GM18526 (cell line): ENCODE measurements around the gene ZBTB22.

Experiments used
- POLR2A ChIP-seq: IDR thresholded peaks from 3 replicates; pipeline ENCODE4 v1.6.1; 2011; ENCODE audit not compliant: insufficient read length; ENCODE audit errors: extremely low read depth

ZBTB22 gene

DNA sequence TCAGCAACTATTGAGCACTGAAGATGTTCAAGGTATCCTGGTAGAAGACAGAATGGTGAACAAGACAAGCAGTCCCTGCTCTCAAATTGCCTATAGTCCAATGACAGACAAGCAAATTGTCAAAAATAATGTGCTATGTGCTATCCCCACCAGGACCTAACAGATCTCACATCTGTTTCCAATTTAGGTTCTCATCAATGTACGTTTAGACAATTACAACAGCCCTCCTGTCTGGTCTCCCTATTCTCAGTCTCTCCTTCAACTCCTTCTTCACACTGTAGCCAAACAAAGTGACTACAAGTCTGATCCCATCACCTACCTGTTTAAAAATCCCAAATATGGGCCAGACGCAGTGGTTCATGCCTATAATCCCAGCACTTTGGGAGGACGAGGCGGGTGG, 11.2 kb downstream of the ZBTB22 start:
- TF ChIP-seq POLR2A, result no peak

DNA sequence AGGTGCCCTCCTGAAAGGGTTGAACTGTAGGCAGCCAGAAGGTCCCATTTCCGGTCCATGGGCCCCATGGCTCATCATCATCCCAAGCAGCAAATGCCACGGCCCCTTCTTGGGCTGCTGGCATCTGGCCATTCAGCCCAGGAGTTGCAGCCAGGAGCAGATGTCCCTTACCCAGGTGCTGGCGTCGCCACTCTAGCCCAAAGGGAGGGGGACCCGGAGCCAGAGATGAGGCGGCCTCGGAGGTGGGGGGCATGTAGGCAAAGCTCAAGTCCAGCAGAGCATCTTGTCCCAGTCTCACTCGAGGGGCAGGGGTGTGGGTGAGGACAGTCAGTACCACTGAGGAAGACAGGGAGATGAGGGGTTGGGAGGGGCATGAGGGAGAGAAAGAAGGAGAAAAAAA, 12.5 kb downstream of the ZBTB22 start:
- no peak for TF ChIP-seq POLR2A

DNA sequence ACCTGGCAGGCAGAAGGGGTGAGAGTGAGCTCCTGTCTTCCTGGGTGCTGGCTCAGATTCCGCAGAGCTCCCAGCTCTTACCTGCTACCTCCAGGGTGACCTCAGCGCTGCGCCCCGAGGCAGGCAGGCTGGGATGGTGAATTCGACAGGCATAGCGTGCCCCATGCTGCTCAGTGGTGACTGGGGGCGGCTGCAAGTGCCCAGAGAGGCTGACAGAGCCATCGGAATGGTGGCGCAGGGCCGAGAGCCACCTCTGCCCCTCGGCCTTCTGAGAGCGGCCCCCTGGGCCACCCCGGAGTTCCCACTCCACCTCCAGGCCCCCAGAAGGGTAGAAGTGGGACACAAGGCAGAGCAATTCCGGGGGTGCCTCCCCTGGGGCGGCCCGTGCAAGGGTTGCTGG, 13.3 kb downstream of the ZBTB22 start:
- no peak for TF ChIP-seq POLR2A

DNA sequence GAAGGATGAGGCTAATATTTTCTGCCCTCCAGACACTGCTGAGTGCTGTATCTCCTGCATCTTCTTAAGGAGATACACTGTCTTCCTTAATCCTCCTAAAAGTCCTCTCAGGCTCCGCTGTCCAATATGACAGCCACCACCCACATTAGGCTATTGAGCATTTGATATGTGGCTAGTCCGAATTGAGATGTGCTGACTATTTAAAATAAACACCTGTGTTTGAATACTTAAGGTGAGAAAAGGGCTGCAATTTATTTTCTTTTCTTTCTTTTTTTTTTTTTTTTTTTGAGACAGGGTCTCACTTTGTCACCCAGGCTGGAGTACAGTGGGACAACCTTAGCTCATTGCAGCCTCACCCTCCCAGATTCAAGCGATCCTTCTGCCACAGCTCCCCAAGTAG, 15.7 kb downstream of the ZBTB22 start:
- TF ChIP-seq POLR2A, result no peak

DNA sequence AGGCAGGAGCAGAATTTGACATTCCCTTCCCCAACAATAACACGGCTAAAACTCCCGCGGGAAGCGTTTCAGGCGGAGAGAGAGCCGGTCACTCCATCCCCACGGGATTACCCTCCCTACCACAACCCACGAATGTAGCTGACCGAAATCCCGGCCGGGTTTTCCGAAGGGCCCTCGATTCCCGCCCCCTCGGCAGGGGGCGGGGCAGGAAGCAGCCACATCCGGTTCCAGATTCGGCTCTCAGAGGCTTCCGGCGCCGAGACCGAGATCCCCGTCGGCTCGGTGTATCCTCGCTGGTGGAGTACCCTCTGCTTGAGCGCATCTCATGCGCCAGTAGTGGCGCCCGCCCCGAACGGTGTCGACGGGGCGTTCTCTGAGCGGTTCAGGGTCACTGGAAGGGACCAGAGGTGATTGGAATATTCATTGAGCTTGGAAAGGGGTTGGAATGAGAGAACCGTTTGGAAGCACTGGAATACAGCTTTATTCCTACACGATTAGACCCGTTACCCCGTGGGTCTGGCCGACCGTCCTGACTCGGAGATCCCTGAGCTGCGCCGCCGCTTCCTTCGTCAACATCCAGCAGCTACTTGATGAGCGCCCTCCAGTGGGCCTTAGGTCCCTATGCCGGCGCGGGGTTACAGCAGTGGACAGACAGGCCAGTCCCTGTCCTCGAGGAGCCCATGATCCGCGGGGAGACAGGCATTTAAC, 18.2 kb downstream of the ZBTB22 start:
- peak; percentile 85 for TF ChIP-seq POLR2A

DNA sequence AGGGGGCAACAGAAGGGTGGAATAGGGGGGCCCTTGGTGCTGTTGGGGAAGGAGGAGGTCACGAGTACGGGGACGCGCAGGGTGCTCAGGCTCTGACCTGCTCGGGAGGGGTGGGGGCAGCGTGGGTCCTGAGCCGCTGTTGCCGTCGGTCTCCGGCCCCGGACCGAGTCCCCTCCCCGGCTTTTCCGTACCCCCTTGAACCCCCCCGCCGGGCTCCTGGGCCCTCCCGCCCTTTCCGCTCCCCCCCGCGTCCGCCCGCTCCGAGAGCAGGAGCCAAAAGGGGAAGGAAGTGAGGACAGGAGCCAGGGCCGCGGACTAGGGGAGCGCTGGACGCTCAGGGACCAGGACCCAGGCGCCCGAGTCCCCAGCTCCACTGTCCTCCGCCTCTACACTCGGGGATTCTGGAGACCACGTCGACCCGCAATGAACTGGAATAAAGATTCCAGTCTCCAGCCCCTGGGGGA, 18.7 kb downstream of the ZBTB22 start, which contains the start of gene RGL2:
RGL2 (minus strand) TSS at position 170 of the 464 bp plus-strand sequence. CDS start 332 bp downstream, outside the sequence.
- TF ChIP-seq POLR2A, result no peak

DNA sequence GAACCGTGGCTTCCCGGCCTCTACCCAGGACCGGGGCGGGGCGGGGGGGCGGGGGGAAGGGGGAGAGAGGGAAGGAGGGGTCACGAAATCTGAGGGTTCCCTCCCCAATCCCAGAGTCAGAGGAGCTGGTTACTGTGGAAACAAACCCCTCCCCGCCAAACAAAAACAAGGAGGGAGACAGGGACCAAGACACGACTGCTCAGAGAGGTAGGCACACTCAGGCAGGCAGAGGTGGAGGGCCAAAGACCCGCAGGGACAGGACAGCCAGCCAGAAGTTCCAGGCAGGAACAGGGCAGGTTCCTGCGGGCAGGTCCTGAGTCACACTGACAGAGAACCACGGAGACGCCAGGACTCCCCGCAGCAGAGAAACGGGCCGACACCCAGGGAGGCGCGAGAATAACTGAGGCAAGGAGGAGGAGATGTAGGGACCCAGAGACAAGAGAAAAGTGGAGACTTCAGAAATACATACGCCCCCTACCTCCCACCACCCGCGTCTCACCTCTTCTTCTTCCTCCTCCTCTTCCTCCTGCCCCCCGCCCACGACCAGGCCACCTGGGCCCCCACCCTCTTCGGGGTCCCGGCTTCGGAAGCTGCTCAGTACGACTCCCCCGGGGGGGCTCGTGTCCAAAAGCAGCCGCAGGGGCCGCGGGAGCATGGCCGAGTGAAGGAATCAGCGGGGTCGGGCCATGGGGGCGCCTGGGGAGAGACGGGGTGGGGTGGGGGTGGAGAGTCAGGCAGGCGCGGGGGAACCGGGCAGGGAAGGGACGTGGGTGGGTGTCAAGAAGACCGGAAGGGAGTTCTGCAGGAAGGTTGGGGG, 19.4 kb downstream of the ZBTB22 start:
- no peak for TF ChIP-seq POLR2A

DNA sequence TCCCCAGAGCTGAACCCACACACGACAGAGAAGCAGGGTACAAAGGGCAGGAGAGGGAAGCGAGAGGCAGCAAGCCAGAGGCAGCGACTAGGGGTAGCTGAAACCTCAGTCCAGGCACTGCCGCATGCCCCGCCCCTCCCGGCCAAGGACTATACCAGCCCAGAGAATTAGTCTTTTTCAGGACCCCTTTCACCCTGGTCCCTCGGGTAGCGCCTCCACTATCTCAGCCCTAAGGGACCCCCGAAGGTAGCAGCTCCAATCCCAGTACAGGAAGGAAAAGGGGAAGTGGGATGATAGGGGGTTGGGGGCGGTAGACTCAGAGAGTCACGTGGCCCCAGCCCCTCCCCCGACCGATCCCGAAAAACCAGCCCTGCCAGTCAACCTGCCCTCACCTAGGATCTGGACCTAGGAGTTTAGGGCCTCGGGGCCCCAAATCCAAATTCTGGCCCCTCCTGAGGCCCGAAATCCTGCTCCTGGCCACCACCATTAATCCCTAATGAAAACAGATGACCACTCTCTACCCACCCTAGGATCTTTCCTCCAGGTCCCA, 20.1 kb downstream of the ZBTB22 start:
- TF ChIP-seq POLR2A, result no peak

DNA sequence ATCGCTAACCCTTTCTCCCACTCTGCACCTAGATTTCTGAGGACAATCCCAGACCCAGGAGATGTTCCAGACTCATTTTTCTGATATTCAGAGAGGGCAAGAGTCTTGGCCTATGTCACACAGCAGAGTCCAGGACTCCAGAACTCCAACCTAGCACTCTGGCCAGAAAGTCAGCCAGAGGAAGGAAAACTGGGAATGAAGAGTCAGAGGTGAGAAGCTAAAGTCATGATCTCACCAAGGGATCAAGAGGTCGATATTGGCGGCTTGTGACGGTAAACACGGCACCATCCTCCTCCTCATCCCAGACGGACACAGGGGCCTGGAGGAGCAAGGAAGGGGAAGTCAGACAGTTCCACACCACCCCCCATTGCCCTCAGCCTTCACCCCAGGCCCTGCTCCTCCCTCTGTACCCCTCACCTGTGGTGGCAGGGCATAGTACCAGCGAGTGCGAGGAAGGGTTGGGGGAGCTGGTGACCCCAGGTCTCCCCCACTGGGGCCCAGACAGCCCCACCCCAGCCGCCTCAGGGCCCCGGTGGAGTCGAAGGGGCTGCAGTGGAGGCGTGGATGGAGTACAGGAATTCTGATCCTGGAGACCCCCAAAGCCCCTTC, 20.6 kb downstream of the ZBTB22 start:
- no peak for TF ChIP-seq POLR2A

DNA sequence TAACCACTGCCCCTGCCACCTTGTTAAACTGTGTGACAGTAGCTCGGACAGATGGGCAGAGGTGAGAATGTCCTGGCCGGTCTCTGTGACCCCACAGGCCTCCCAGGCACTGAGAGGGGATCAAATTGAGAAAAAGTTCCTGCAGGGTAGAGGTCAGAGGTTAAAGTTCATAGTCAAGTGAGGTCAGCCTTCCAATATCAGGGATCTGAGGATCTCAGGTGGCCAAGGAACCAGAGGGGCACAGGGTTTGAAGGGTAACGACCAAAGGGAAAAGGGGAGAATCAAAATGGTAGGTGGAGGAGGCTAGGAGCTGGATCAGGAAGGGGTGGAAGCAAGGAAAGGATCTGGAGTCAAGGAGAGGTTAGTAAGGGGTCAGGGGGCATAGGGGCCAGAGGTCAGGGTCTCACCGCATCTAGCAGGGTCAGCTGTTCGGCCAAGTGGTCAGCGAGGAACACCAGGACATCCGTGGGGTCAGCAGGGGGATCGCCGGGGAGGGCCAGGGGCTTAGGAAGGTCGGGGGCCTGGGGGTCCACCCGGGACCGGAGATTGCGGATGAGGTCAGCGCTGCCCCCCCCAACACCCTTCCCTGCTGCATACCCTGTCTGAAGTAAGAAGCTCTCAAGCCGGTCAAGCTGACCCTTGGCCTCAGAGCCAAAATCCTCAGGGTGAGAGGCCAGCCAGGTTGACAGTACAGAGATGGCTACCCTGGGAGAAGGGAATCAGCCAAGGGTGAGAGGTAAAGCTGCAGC, 21.7 kb downstream of the ZBTB22 start:
- TF ChIP-seq POLR2A, result no peak

DNA sequence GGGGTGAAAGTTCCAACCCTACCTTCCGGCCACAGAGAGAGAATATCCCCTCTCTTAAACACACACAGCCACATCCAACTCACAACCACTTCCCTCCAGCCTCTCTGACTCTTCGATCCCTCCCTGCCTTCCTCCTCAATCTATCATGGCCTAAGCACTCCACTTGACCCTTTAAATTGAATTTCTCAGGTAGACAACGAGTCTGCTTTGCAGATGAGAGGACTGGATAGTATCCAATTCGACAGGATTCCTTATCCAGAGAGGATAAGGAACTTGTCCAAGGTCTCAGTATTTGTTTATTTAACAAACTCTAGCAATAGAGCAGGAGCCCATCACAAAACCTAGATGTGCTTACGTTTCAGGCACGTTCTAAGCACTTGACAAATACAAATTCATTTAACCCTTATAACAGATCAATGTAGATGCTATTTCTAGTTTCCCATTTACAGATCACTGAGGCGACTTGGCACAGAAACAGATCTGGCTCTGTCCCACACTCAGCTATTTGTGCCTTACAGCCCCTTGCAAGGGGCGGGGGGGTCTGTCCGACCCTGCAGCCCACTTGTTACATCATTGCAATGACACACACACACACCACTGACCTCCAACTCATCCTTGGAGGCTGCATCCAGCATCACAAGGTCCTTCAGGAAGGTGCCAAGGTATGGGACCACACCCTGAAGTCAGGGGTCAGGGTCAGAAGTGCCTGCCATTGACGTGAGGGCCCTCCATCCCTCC, 23.3 kb downstream of the ZBTB22 start:
- no peak for TF ChIP-seq POLR2A

DNA sequence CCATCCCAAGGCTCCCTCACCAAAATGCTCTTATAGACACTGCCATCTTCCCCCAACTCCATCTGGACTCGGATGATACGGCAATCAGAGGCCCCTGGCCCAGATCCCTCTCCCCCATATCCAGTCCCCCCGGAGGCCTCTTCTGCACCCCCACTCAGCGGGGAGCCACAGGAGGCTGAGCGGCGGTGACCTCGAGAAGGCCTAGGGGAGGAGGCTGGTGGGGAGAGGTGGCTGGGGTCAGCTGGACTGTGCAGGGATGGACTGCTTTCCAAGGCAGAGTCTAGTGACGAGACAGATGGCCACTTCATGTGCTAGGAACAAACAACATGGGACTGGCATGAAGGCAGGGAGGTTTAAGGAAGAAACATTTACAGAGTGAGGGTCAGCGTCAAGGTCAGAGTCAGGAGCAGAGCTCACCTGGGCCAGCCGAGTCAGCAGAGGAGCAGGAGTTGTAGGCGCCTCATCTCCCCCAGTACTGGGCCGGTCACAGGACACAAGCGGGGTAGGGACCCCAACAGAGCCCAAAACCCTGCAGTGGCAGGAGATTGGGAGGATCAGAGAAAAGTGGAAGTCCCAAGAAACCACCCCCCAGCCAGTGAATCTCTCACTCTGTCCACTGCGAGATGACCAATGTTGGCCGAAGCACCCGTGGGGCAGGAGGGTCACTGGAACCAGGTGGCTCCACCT, 24.4 kb downstream of the ZBTB22 start:
- TF ChIP-seq POLR2A, result no peak

DNA sequence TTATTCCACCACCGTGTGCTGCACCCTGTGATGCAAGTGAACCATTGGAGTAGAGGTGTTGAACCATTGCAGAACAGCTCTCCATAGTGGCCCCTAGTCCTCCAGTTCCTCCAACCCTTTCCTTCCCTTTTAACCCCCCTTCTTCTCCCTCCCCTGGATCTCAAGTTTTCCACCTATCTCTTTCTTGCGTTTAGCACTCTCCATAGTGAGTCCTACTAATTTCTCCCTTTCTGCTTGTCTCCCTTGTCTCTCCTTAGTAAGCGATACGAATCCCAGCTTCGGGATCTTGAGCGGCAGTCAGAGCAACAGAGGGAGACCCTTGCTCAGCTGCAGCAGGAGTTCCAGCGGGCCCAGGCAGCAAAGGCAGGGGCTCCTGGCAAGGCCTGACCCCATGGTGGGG, 27.1 kb downstream of the ZBTB22 start:
- no peak for TF ChIP-seq POLR2A
